CD4-positive, alpha-beta T cell treated with Interleukin-21 for 1 hour (primary cell): ENCODE measurements around the gene ALK.

Experiments used
- DNase-seq: peaks from one replicate; pipeline ENCODE4 v3.0.0-alpha.2; 2020

Gene ALK

GRCh38 chr2:29347774-29348461, 573.5 kb downstream of the ALK start:
- DNase-seq, result no peak

GRCh38 chr2:29345236-29345635, 576.1 kb downstream of the ALK start:
- DNase-seq, result no peak

- DNase-seq, result no peak
These were observed 577.6 kb downstream of the ALK start for GRCh38 chr2:29343830-29344229.

- no peak for DNase-seq
These were observed 584.8 kb downstream of the ALK start for GRCh38 chr2:29336341-29337241.

- no peak for DNase-seq
These were observed 586.0 kb downstream of the ALK start for GRCh38 chr2:29335396-29335795.

GRCh38 chr2:29334706-29335105, 586.7 kb downstream of the ALK start:
- DNase-seq, result no peak

- DNase-seq, result no peak
These were observed 588.8 kb downstream of the ALK start for GRCh38 chr2:29332540-29332939.

- no peak for DNase-seq
These were observed 591.5 kb downstream of the ALK start for GRCh38 chr2:29329899-29330298.

- no peak for DNase-seq
These were observed 594.5 kb downstream of the ALK start for GRCh38 chr2:29326926-29327325.

GRCh38 chr2:29325544-29325943, 595.8 kb downstream of the ALK start:
- no peak for DNase-seq

- no peak for DNase-seq
These were observed 597.4 kb downstream of the ALK start for GRCh38 chr2:29323961-29324360.

GRCh38 chr2:29323301-29323700, 598.1 kb downstream of the ALK start:
- DNase-seq, result no peak

GRCh38 chr2:29322011-29322410, 599.4 kb downstream of the ALK start:
- DNase-seq, result no peak

GRCh38 chr2:29317801-29318485, 603.4 kb downstream of the ALK start:
- DNase-seq, result no peak

- DNase-seq, result peak; percentile 15
These were observed 604.3 kb downstream of the ALK start for GRCh38 chr2:29317077-29317517.

- DNase-seq, result peak; percentile 48
These were observed 606.4 kb downstream of the ALK start for GRCh38 chr2:29314816-29315571.

- DNase-seq, result no peak
These were observed 609.9 kb downstream of the ALK start for GRCh38 chr2:29311458-29311857.

GRCh38 chr2:29310650-29311348, 610.6 kb downstream of the ALK start:
- DNase-seq, result no peak

- peak; percentile 55 for DNase-seq
These were observed 612.0 kb downstream of the ALK start for GRCh38 chr2:29309090-29310029.

- DNase-seq, result no peak
These were observed 613.0 kb downstream of the ALK start for GRCh38 chr2:29308366-29308765.

GRCh38 chr2:29307519-29307918, 613.9 kb downstream of the ALK start:
- no peak for DNase-seq
